Right renal pelvis (tissue), 4 donors: ENCODE results near the gene RREB1. TPM values are rescaled to one million over a fixed set of nuclear protein-coding genes. Genes with fewer than 3 reads are reported as not detected.
"Not testable (repeated sequence)": the region's sequence is repeated elsewhere in the genome, so short reads cannot be mapped to it uniquely, and the experiment has no call there.

Experiments used
- DNase-seq, 4 donors: peaks; one replicate each; pipeline ENCODE4 v3.0.0-alpha.2; 2013; ENCODE audit warnings: low read depth in 4 of 4, low spot score in 3 of 4, missing footprints in 1 of 4
- polyA plus RNA-seq, 4 donors: library from polyadenylated mRNA; unstranded; fragments of 120-200 nt; gene quantifications; one replicate each; pipeline ENCODE4 v1.2.1, GENCODE V29; 2013; ENCODE audit not compliant: insufficient read length in 4 of 4

Gene RREB1
- polyA plus RNA-seq, 4 donors = 19.8 to 24.3 (median 22.0) TPM

DNA sequence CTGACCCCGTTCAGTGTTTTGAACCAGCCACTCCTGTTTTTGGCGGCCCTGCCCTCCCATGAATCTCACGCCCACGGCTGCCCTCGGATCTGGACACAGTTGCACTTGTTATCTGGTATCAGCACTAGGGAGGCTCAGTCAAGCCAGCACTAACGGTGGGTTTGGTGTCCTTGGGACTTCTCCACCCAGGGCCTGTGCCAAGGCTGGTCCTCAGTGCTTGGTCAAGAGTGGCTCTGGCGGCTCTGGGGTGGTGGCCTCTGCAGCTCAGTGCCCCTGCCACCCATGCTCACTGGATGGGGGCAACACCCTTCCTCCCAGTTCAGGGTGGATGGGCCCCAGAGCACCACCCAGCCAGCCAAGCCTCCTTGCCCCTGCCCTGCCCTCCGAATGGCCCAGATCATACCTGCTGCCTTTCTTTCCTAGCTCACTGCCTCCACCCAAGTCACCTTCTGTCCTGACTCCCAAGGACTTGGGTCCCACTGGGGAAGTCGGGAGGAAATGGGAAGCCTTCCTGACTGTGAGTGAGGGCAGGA, 150.5 kb downstream of the RREB1 start:
- no peak for DNase-seq

DNA sequence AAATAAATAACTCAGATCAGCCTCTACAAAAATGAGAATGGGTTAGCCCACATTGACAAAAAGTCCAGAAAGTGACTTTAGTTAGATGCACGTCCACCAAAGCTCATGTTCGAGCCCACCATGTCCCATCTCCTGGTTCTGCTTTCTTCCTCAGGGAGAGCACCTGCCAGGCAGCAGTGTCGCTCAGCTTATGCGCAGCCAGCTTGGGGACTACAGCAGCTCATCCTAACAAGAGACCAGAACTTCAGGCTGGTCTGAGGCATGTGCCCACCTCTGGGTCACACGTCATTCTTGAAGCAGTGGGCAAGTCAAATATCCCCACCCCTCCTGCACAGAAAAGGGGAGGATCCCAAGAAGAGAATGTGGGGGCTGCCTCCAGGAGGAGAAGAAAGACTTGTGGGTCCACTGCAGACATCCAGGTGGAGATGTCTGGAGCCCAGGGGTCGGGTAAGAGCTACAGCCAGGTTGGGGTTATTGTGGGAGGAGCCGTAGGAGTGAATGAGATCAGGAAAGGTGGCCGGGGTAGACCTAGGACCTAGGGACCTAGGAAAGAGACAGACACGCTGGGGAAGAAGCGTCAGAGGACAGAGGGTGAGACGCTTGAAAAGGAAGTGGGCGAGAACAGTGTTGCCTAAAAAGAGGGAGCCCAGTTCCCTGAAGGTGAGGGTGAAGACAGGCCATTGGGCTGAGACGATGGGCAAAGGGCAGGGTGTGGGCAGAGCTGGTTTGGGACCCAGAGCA, 152.7 kb downstream of the RREB1 start:
- DNase-seq = no peak

DNA sequence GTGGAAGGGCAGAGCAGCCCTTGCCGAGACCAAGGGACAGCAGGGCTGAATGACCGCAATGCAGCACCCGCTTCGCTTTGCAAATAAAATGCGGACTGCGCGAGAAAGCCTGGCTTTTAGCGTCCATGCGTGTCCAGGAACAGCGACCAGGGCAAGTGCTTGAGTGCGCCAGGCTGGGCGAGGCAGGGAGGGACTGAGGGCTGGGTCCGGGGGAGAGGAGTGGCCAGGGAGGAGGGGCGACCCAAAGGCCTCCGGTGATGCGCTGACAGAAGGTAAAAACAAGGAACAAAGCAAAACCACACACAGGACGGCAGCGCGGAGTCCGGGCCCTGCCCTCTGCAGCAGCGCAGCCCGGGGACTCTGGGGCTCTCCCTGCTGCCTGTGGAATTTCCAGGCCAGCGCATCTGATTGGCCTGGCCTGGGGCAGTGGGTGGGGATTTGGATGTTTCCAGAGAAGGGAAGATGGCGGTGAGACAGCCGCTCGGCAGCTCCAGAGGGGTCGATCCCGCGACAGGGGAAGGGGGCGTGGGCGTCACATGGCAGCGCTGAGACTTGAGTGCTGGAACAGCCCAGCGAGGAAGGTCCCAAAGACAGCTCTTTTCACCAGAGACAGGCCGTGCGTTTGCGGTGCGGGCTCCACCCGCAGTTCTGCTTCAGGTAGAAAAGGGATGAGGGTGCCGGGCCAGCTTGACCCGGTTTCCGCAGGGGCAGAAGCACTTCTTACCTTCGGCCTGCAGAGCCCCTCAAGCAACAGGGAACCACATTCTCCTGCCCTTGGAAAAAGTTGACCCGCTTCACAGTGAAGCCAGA, 153.5 kb downstream of the RREB1 start:
- peak; percentile 76 to 81 (median 78) for DNase-seq

GRCh38 chr6:7261852-7262461, 154.2 kb downstream of the RREB1 start:
- DNase-seq = no peak

GRCh38 chr6:7262746-7263518, 155.2 kb downstream of the RREB1 start:
- no peak for DNase-seq

GRCh38 chr6:7263519-7263805, 155.7 kb downstream of the RREB1 start:
- DNase-seq = not testable (repeated sequence)

DNA sequence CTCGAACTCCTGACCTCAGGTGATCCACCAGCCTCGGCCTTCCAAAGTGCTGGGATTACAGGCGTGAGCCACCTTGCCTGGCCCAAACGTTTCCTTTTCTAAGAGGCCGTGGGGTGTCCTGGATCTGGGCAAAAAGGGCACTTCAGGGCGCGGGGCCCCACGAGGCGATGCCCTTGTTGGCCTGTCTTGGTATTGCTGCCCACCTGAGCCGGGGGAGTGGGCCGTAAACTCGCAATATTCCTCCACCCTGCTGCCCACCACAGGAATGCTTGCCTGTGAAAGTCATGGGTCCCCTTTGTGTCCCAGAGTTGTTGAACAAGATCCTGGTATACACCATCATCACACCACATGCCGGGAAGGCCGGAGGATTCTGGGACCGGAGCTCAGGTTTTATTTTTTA, 156.3 kb downstream of the RREB1 start:
- no peak for DNase-seq

DNA sequence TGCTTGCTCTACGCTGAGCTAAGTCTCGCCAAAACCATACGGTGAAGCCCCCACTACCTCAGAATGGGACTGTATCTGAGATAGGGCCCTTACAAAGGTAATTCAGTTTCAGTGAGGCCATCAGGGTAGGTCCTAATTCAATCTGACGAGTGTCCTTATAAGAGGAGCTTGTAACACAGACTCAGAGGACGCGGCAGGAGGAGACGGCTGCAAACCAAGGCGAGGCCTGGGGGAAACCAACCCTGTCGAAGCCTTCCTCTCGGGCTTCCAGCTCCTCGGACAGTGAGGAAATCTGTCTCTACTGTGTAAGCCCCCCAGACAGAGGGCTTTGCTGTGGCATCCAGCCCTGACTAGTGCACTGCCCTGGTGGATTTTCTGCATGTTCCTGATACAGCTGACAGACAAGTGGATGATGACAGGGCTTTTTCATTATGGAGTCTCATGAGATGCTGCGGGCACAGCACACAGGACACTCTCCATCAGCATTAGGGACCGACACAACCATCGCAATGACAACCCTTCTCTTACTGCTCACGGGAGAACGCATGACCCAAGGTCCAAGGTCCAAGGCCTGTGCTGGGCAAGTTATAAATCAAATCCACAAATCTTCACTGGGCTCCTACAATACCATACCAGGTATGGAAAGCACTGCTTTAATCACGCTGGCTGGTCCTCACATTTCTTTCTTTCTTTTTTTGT, 157.1 kb downstream of the RREB1 start:
- DNase-seq = no peak

DNA sequence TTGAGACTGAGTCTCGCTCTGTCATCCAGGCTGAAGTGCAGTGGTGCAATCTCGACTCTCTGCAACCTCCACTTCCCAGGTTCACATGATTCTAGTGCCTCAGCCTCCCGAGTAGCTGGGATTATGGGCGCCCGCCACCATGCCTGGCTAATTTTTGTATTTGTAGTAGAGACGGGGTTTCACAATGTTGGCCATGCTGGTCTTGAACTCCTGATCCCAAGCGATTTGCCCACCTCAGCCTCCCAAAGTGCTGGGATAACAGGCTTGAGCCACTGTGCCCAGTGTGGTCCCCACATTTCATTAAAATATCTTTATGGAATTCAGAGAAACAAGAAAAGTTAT, 157.6 kb downstream of the RREB1 start:
- not testable (repeated sequence) for DNase-seq

- no peak for DNase-seq
Observed at GRCh38 chr6:7267071-7267465, 159.3 kb downstream of the RREB1 start.

DNA sequence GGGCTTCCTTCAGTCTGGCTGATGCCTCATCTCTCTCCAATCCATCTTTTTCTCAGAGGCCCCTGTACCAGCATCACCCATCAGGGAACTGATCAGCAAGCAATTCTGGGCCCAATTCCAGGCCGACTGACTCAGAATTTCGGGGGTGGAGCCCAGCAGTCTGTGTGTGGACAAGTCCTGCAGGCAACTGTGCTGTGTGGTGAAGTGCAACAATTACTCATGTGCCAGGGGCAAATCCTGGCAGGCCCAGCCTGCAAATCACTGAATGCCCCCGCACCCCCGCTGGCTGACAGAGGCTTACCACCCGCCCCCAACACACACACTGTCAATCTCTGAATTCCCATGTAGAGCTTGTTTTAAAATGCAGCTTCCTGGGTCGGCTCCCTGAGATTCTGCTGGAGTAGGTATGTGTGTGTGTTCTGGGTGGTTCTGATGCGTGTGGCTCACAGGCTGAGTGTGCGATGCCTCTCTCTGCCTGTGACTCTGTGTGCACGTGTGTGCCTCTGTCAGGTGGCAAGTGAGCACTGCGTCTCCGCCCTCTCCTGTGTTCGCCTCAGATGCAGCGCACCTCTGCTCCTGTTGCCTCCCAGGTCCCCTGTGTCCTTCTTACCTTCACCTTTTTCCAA, 159.8 kb downstream of the RREB1 start:
- DNase-seq = no peak

GRCh38 chr6:7268362-7268761, 160.6 kb downstream of the RREB1 start:
- no peak for DNase-seq

- DNase-seq = no peak
Observed at GRCh38 chr6:7268816-7269555, 161.2 kb downstream of the RREB1 start.

- no peak for DNase-seq
Observed at GRCh38 chr6:7269816-7270215, 162.1 kb downstream of the RREB1 start.

DNA sequence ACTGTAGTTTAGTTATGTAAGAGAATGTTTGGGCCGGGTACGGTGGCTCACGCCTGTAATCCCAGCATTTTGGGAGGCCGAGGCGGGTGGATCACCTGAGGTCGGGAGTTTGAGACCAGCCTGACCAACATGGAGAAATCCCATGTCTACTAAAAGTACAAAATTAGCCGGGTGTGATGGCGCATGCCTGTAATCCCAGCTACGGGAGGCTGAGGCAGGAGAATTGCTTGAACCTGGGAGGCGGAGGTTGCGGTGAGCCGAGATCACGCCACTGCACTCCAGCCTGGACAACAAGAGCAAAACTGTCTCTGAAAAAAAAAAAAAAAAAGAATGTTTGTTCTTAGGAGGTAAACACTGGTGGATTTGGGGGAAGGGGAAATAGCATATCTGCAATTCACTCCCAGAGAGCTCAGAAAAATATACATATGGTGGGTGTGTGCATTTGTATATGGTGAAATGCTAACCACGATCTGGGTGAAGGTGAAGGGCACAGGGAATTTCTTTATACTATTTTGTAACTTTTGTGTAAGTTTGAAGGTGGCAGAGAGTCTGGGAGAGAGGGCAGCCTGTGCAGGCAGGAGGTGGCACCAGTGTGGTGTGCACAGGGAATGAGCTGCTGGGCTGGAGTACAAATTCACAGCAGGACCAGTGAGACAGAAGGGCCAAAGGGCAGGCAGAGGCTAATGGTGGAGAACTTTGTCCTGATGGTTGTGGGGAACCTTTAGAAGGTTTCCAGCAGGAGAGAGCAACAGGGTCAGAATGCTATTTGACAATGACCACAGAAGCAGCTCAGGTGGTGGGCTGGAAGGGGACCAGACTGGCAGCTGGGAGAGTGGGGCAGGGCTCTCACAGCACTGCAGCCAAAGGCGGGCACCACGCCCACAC, 162.8 kb downstream of the RREB1 start:
- no peak for DNase-seq

GRCh38 chr6:7271205-7271534, 163.4 kb downstream of the RREB1 start:
- DNase-seq = no peak

- DNase-seq = no peak
Observed at GRCh38 chr6:7273709-7274108, 165.9 kb downstream of the RREB1 start.

GRCh38 chr6:7274525-7274924, 166.8 kb downstream of the RREB1 start:
- not testable (repeated sequence) for DNase-seq
